Suppressor macrophage (primary cell): ENCODE results near the gene LCK.
"Not testable (repeated sequence)": the region's sequence is repeated elsewhere in the genome, so short reads cannot be mapped to it uniquely, and the experiment has no call there.

Experiments
- DNase-seq, 4 experiments: peaks; one replicate each; pipeline ENCODE4 v3.0.0-alpha.2; 2020 to 2022

The LCK gene

GRCh38 chr1:32274646-32275340 is 23.7 kb downstream of the LCK start:
- DNase-seq, result no peak

GRCh38 chr1:32275424-32275823 is 24.4 kb downstream of the LCK start:
- peak in 3 of 4 experiments; percentile 21 to 49 (median 23) for DNase-seq

- no peak for DNase-seq
Measured at GRCh38 chr1:32276032-32276782, 25.1 kb downstream of the LCK start.

GRCh38 chr1:32284777-32285176 is 33.7 kb downstream of the LCK start:
- DNase-seq, result not testable (repeated sequence)

- no peak for DNase-seq
Measured at GRCh38 chr1:32285658-32286057, 34.6 kb downstream of the LCK start.

GRCh38 chr1:32286763-32287162 is 35.7 kb downstream of the LCK start:
- no peak for DNase-seq

- DNase-seq, result no peak
Measured at GRCh38 chr1:32289256-32289655, 38.2 kb downstream of the LCK start.

GRCh38 chr1:32291145-32291707 is 40.2 kb downstream of the LCK start:
- DNase-seq, result peak; percentile 2 to 25 (median 18)

- DNase-seq, result peak; percentile 97 to 99 (median 98)
Measured at GRCh38 chr1:32291708-32292538, 40.9 kb downstream of the LCK start, which contains the start of gene HDAC1. Gene HDAC1, plus strand, starts transcription at chr1:32292083. Its CDS starts 87 bp downstream, at chr1:32292170.

GRCh38 chr1:32298211-32298610 is 47.1 kb downstream of the LCK start:
- DNase-seq, result not testable (repeated sequence)

- DNase-seq, result no peak
Measured at GRCh38 chr1:32299327-32299726, 48.3 kb downstream of the LCK start.

GRCh38 chr1:32303358-32303757 is 52.3 kb downstream of the LCK start:
- no peak for DNase-seq

GRCh38 chr1:32303997-32304622 is 53.0 kb downstream of the LCK start:
- DNase-seq, result no peak

- DNase-seq, result no peak
Measured at GRCh38 chr1:32305310-32305709, 54.2 kb downstream of the LCK start.

- DNase-seq, result no peak
Measured at GRCh38 chr1:32307324-32307723, 56.3 kb downstream of the LCK start.

GRCh38 chr1:32309960-32310359 is 58.9 kb downstream of the LCK start:
- DNase-seq, result no peak

GRCh38 chr1:32311709-32312393 is 60.8 kb downstream of the LCK start:
- no peak for DNase-seq

GRCh38 chr1:32316903-32317277 is 65.8 kb downstream of the LCK start:
- DNase-seq, result no peak

- DNase-seq, result no peak
Measured at GRCh38 chr1:32318127-32318869, 67.2 kb downstream of the LCK start.

- DNase-seq, result no peak
Measured at GRCh38 chr1:32321712-32322291, 70.7 kb downstream of the LCK start.

GRCh38 chr1:32327204-32327603 is 76.1 kb downstream of the LCK start:
- no peak for DNase-seq
